ENCODE data around the gene UCHL3.

- TF ChIP-seq CTCF (conservative IDR thresholded peaks at IDR 0.05; ENCODE audit: low read depth, low read length) = no peak
- no peak for TF ChIP-seq EZH2 (IDR thresholded peaks at IDR 0.05; ENCODE audit: borderline replicate concordance, low read depth, low read length, poor library complexity, severe bottlenecking)
Measured at GRCh38 chr13:75581874-75582640, 32.5 kb downstream of the UCHL3 start.
